IMR-90 (cell line): ENCODE results near the gene RELL1. TPM values are rescaled to one million over a fixed set of nuclear protein-coding genes. Genes with fewer than 3 reads are reported as not detected.

ENCODE experiments used
- ATAC-seq: fragments of 200-7000 bp; cut with Tn5 transposase; 2 replicates; pipeline ENCODE4 v1.9.1; 2020; ENCODE audit warnings: low read depth, mild to moderate bottlenecking, moderate library complexity
- BruUV-seq: library from RNA; stranded (reverse); fragments of 400-500 nt; replicated peaks from 2 replicates; lab custom pipeline; 2021; lab: Mats Ljungman, UMichigan
- CTCF ChIA-PET: fragments of 300-600 bp; formaldehyde crosslinking; extraction: SDS; loops from one replicate; lab custom pipeline; 2021; ENCODE audit warnings: antibody characterized with exemption; lab: Yijun Ruan, JAX
- POLR2A ChIA-PET: fragments of 300-600 bp; sonication (Branson Sonifier 250); formaldehyde crosslinking; loops from one replicate; lab custom pipeline; 2022; ENCODE audit warnings: antibody characterized with exemption; ENCODE audit not compliant: unreplicated experiment; lab: Charles Lee
- DNase-seq: peaks from one replicate; pipeline ENCODE4 v3.0.0; 2013
- H2AFZ ChIP-seq: replicated peaks from 2 replicates; pipeline ENCODE3; 2013; ENCODE audit warnings: low read length, mild to moderate bottlenecking; ENCODE audit not compliant: poor library complexity
- H2AK5ac ChIP-seq: 2 replicates; pipeline ENCODE4 v1.6.1; 2013; ENCODE audit warnings: low read depth, low read length, inconsistent platforms
- H2AK9ac ChIP-seq: replicated peaks from 2 replicates; pipeline ENCODE3; 2013; ENCODE audit warnings: mild to moderate bottlenecking, low read depth, low read length, moderate library complexity; ENCODE audit not compliant: poor library complexity
- H2BK120ac ChIP-seq: 2 replicates; pipeline ENCODE4 v1.6.1; 2013; ENCODE audit warnings: low read depth, low read length, inconsistent platforms
- H2BK15ac ChIP-seq: 3 replicates; pipeline ENCODE4 v1.6.1; 2013; ENCODE audit warnings: low read depth, low read length, inconsistent platforms
- H2BK20ac ChIP-seq: 2 replicates; pipeline ENCODE4 v1.6.1; 2013; ENCODE audit warnings: low read depth, mild to moderate bottlenecking, inconsistent platforms, low read length, moderate library complexity
- H2BK5ac ChIP-seq: 2 replicates; pipeline ENCODE4 v1.6.1; 2013; ENCODE audit warnings: mild to moderate bottlenecking, low read depth, low read length, inconsistent platforms; ENCODE audit not compliant: poor library complexity, severe bottlenecking
- H3K14ac ChIP-seq: replicated peaks from 2 replicates; pipeline ENCODE4 v1.6.1; 2013; ENCODE audit warnings: low read depth, low read length, inconsistent platforms
- H3K18ac ChIP-seq: 2 replicates; pipeline ENCODE4 v1.6.1; 2013; ENCODE audit warnings: low read depth, low read length, control low read depth
- H3K23ac ChIP-seq: 2 replicates; pipeline ENCODE4 v1.6.1; 2013; ENCODE audit warnings: low read depth, low read length, inconsistent platforms
- H3K27ac ChIP-seq: 2 replicates; pipeline ENCODE4 v1.5.1; 2013; ENCODE audit warnings: mild to moderate bottlenecking, control low read depth, low read length; ENCODE audit not compliant: insufficient read depth
- H3K27me3 ChIP-seq: 2 replicates; pipeline ENCODE4 v1.6.1; 2013; ENCODE audit warnings: low read length; ENCODE audit not compliant: control insufficient read depth, insufficient read depth
- H3K36me3 ChIP-seq: 2 replicates; pipeline ENCODE4 v1.6.1; 2013; ENCODE audit warnings: low read length, mixed read lengths; ENCODE audit not compliant: control insufficient read depth, insufficient read depth
- H3K4ac ChIP-seq: 2 replicates; pipeline ENCODE4 v1.6.1; 2013; ENCODE audit warnings: low read depth, low read length, inconsistent platforms
- H3K4me1 ChIP-seq: 2 replicates; pipeline ENCODE4 v1.6.1; 2013; ENCODE audit warnings: low read length, mixed read lengths; ENCODE audit not compliant: control insufficient read depth, insufficient read depth
- H3K4me2 ChIP-seq: 2 replicates; pipeline ENCODE4 v1.6.1; 2013; ENCODE audit warnings: low read depth, mild to moderate bottlenecking, control low read depth, low read length, moderate library complexity
- H3K4me3 ChIP-seq: 2 replicates; pipeline ENCODE4 v1.5.1; 2013; ENCODE audit warnings: low read depth, mild to moderate bottlenecking, control low read depth, low read length, moderate library complexity; ENCODE audit not compliant: insufficient read depth
- H3K56ac ChIP-seq: 2 replicates; pipeline ENCODE4 v1.6.1; 2013; ENCODE audit warnings: low read length, inconsistent platforms; ENCODE audit not compliant: insufficient read depth; ENCODE audit errors: extremely low read depth
- H3K79me1 ChIP-seq, 2 experiments: 2 replicates each; pipeline ENCODE4 v1.6.1; 2013; ENCODE audit warnings: low read length in 2 of 2, inconsistent platforms in 1 of 2, low read depth in 1 of 2
- H3K9ac ChIP-seq: 2 replicates; pipeline ENCODE4 v1.6.1; 2013; ENCODE audit warnings: low read depth, low read length, control low read depth
- H3K9me1 ChIP-seq: 2 replicates; pipeline ENCODE4 v1.6.1; 2013; ENCODE audit warnings: low read length, inconsistent platforms; ENCODE audit not compliant: insufficient read depth
- H3K9me3 ChIP-seq: 2 replicates; pipeline ENCODE4 v1.6.1; 2013; ENCODE audit warnings: low read length; ENCODE audit not compliant: control insufficient read depth, insufficient read depth
- H4K20me1 ChIP-seq: 2 replicates; pipeline ENCODE4 v1.6.1; 2013; ENCODE audit warnings: low read length, inconsistent platforms; ENCODE audit not compliant: insufficient read depth
- H4K5ac ChIP-seq: 2 replicates; pipeline ENCODE4 v1.6.1; 2013; ENCODE audit warnings: mild to moderate bottlenecking, low read depth, low read length, control low read depth
- H4K8ac ChIP-seq, 2 experiments: 2 replicates each; pipeline ENCODE4 v1.6.1; 2013; ENCODE audit warnings: low read depth in 2 of 2, low read length in 2 of 2, control low read depth in 1 of 2, inconsistent platforms in 1 of 2
- H4K91ac ChIP-seq: 2 replicates; pipeline ENCODE4 v1.6.1; 2013; ENCODE audit warnings: low read depth, low read length, inconsistent platforms; ENCODE audit not compliant: insufficient read depth
- CEBPB ChIP-seq: IDR thresholded peaks from 2 replicates; pipeline ENCODE4 v1.6.1; 2012; ENCODE audit warnings: low read depth, low read length, improper control_type of control experiment
- MAZ ChIP-seq: IDR thresholded peaks from 2 replicates; pipeline ENCODE4 v1.6.1; 2012; ENCODE audit warnings: low read depth, mild to moderate bottlenecking, low read length, improper control_type of control experiment, moderate library complexity, borderline replicate concordance
- WGBS, 2 experiments: methylation state at CpG; one replicate each; pipeline versions ENCODE4 v1.1.5 to v1.1.7; 2013; ENCODE audit warnings: missing lambda C conversion rate in 2 of 2; ENCODE audit not compliant: insufficient read length in 1 of 2; ENCODE audit errors: extremely low coverage in 2 of 2; 5-methylcytosine and 5-hydroxymethylcytosine counted together
- dilution Hi-C: fragments of 300-500 bp; cut with HindIII; formaldehyde crosslinking; loops from one replicate; pipeline ENCODE4 v1.14.3; 2018; ENCODE audit warnings: low sequenced_read_pairs; ENCODE audit not compliant: unreplicated experiment
- in situ Hi-C: fragments of 300-500 bp; cut with MboI; formaldehyde crosslinking; loops from 3 replicates; pipeline ENCODE4 v1.14.3; 2019; ENCODE audit warnings: low sequenced_read_pairs, inconsistent platforms, mixed read lengths
- intact Hi-C: fragments of 100-400 bp; cut with micrococcal nuclease; formaldehyde crosslinking; loops from 2 replicates; pipeline ENCODE4 v1.10.0; 2022
- polyA plus RNA-seq, 3 experiments: library from polyadenylated mRNA; depleted of rRNA; stranded (reverse); fragments of >200 nt; gene quantifications; 2 replicates each; pipeline ENCODE4 v1.2.3, GENCODE V29; 2012; ENCODE audit warnings: low replicate concordance in 1 of 3
- total RNA-seq: library from RNA; depleted of rRNA; stranded (reverse); fragments of >200 nt; gene quantifications from 2 replicates; pipeline ENCODE4 v1.2.3, GENCODE V29; 2012

The RELL1 gene
- total and polyA plus RNA-seq, 2 of the 4 experiments (the other 2 are of a cell fraction), result 6.8 to 39.6 TPM

DNA sequence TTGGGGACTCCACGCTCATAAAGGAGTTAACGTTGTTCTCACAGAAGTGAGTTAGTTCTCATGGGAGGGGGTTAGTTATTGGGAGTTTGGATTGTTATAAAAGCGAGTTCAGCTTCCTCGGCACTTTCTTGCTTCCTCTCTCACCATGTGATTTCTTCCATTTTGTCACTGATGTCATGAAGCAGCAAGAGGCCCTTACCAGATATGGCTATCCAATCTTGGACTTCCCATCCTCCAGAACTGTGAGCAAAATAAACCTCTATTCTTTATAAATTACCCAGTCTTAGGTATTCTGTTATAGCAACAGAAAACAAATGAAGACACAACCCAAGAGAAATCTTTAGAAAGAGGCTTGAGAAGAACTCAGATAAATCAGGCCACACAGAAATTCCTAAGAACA is 29.5 kb downstream of the RELL1 start:
- no peak overlapping the region for H2AK9ac ChIP-seq
- CTCF ChIA-PET, result no interaction called here
- no peak overlapping the region for H2AK5ac ChIP-seq
- TF ChIP-seq MAZ (no peak), CEBPB (no peak)
- no peak overlapping the region for H3K56ac ChIP-seq
- H2BK120ac ChIP-seq, result no peak overlapping the region
- intact Hi-C loops, result no loop called here
- H3K4me2 ChIP-seq, result no peak overlapping the region
- no peak overlapping the region for H3K4me3 ChIP-seq
- WGBS, 2 experiments, result no CpG with 5 or more reads among the region's 4 CpGs
- H4K8ac ChIP-seq, result no peak overlapping the region
- no peak overlapping the region for H4K5ac ChIP-seq
- H3K18ac ChIP-seq, result no peak overlapping the region
- H2BK5ac ChIP-seq, result no peak overlapping the region
- peaks cover 45 to 53% of the 10 kb centered on the region in 2 experiments for H3K79me1 ChIP-seq
- H4K20me1 ChIP-seq, result no peaks in the 10 kb centered on the region
- DNase-seq (no peak), ATAC-seq (no peak)
- H3K23ac ChIP-seq, result no peak overlapping the region
- no peak overlapping the region for H2BK15ac ChIP-seq
- no peak overlapping the region for H3K9ac ChIP-seq
- H3K9me1 ChIP-seq, result peaks cover 3% of the 10 kb centered on the region; the same call in 1 of the 2 replicates
- H2AFZ ChIP-seq, result no peak overlapping the region
- H4K91ac ChIP-seq, result no peak overlapping the region
- POLR2A ChIA-PET, result no interaction called here
- peaks cover 6% of the 10 kb centered on the region for H3K9me3 ChIP-seq
- no peak overlapping the region for H3K14ac ChIP-seq
- dilution Hi-C loops, result no loop called here
- BruUV-seq, result no TSS peak
- no peak overlapping the region for H2BK20ac ChIP-seq
- H3K4me1 ChIP-seq, result peaks cover 3% of the 10 kb centered on the region; the same call in 1 of the 2 replicates
- in situ Hi-C loops, result no loop called here
- no peak overlapping the region for H3K4ac ChIP-seq
- no peaks in the 10 kb centered on the region for H3K27me3 ChIP-seq
- H3K27ac ChIP-seq, result no peak overlapping the region
- H3K36me3 ChIP-seq, result no peaks in the 10 kb centered on the region; the same call in 1 of the 2 replicates
